HepG2 (cell line): ENCODE data around the gene SDK1. TPM values are rescaled to one million over a fixed set of nuclear protein-coding genes. Genes with fewer than 3 reads are reported as not detected.

Experiments used
- ATAC-seq: fragments of 200-7000 bp; cut with Tn5 transposase; 3 replicates; pipeline ENCODE4 v1.9.1; 2020; ENCODE audit warnings: mild to moderate bottlenecking, moderate library complexity
- BruUV-seq: library from RNA; stranded (reverse); fragments of 400-500 nt; replicated peaks from 2 replicates; lab custom pipeline; 2021; lab: Mats Ljungman, UMichigan
- CTCF ChIA-PET: fragments of 300-600 bp; formaldehyde crosslinking; extraction: SDS; loops from one replicate; lab custom pipeline; 2021; ENCODE audit warnings: low total read pairs, inconsistent platforms, low intra/inter-chr PET ratio; lab: Yijun Ruan, JAX
- POLR2A ChIA-PET: fragments of 350-600 bp; sonication (Branson Sonifier 250); formaldehyde crosslinking; loops from one replicate; lab custom pipeline; 2020; ENCODE audit warnings: antibody characterized with exemption, inconsistent platforms; lab: Yijun Ruan, JAX
- DNase-seq: peaks from one replicate; pipeline ENCODE4 v3.0.0-alpha.2; 2015; ENCODE audit warnings: low spot score
- FAIRE-seq: peaks from 3 replicates; lab custom pipeline; 2011; peaks lifted over from hg19 to GRCh38; lab: Jason Lieb, UNC
- H2AFZ ChIP-seq: one replicate; pipeline ENCODE4 v1.6.1; 2011; ENCODE audit warnings: low read length, inconsistent platforms
- H3K27ac ChIP-seq: fragments of 300-600 bp; 3 replicates; pipeline ENCODE4 v1.8.0; 2011; ENCODE audit warnings: mixed run types, mild to moderate bottlenecking, mixed read lengths, low read length, inconsistent platforms; ENCODE audit not compliant: insufficient read depth; ENCODE audit errors: extremely low read length
- H3K27me3 ChIP-seq, 2 experiments: fragments of 200-600 bp in 1 of 2; 2 replicates in 1 of 2; 3 replicates in 1 of 2; pipeline versions ENCODE4 v1.6.0 to v1.8.0; 2011; ENCODE audit warnings: low read length in 2 of 2, mild to moderate bottlenecking in 2 of 2, moderate library complexity in 2 of 2, inconsistent platforms in 1 of 2; ENCODE audit not compliant: insufficient read depth in 2 of 2, control insufficient read depth in 1 of 2
- H3K36me3 ChIP-seq, 2 experiments: fragments of 200-600 bp in 1 of 2; replicated peaks in 1 of 2; 2 replicates in 1 of 2; 3 replicates in 1 of 2; pipeline versions ENCODE4 v1.5.1 to v1.8.0; 2011; ENCODE audit warnings: low read length in 2 of 2, inconsistent platforms in 1 of 2; ENCODE audit not compliant: insufficient read depth in 2 of 2, control insufficient read depth in 1 of 2
- H3K4me1 ChIP-seq: 2 replicates; pipeline ENCODE4 v1.5.1; 2012; ENCODE audit warnings: low read length, inconsistent platforms; ENCODE audit not compliant: insufficient read depth
- H3K4me2 ChIP-seq: 2 replicates; pipeline ENCODE4 v1.6.0; 2011; ENCODE audit warnings: low read depth, low read length, inconsistent platforms
- H3K4me3 ChIP-seq, 3 experiments: fragments of 200-600 bp in 1 of 3; sonication (generic), shearing (Covaris generic) in 1 of 3; replicated peaks in 1 of 3; 2 replicates each; pipeline ENCODE4 v1.5.1; 2011 to 2016; ENCODE audit warnings: low read length in 3 of 3, inconsistent platforms in 2 of 3, low read depth in 2 of 3, mild to moderate bottlenecking in 2 of 3, control low read depth in 1 of 3, mixed read lengths in 1 of 3; ENCODE audit not compliant: insufficient read depth in 1 of 3
- H3K79me2 ChIP-seq: one replicate; pipeline ENCODE4 v1.6.1; 2011; ENCODE audit warnings: low read length, inconsistent platforms; ENCODE audit not compliant: insufficient read depth
- H3K9ac ChIP-seq: 2 replicates; pipeline ENCODE4 v1.6.0; 2011; ENCODE audit warnings: mild to moderate bottlenecking, low read depth, low read length, inconsistent platforms; ENCODE audit not compliant: insufficient read depth
- H3K9me3 ChIP-seq: 2 replicates; pipeline ENCODE4 v1.5.1; 2012; ENCODE audit warnings: mild to moderate bottlenecking, low read length
- H4K20me1 ChIP-seq: 2 replicates; pipeline ENCODE4 v1.6.0; 2011; ENCODE audit warnings: inconsistent platforms, mild to moderate bottlenecking, low read length, moderate library complexity; ENCODE audit not compliant: insufficient read depth
- E2F2 ChIP-seq: sonication (generic); formaldehyde crosslinking; IDR thresholded peaks from 2 replicates; pipeline ENCODE4 v1.4.0; 2020; ENCODE audit warnings: missing genetic modification reagents, borderline replicate concordance
- HDAC2 ChIP-seq: sonication (generic); formaldehyde crosslinking; IDR thresholded peaks from 2 replicates; pipeline ENCODE4 v1.4.0; 2020; ENCODE audit warnings: missing genetic modification reagents
- IKZF4 ChIP-seq: sonication (generic); formaldehyde crosslinking; IDR thresholded peaks from 2 replicates; pipeline ENCODE4 v1.5.1; 2020; ENCODE audit warnings: borderline replicate concordance, mild to moderate bottlenecking, low read depth, missing genetic modification reagents; ENCODE audit errors: not compliant biosample characterization
- NR2C2 ChIP-seq: sonication (generic); formaldehyde crosslinking; IDR thresholded peaks from 2 replicates; pipeline ENCODE4 v1.4.0; 2020; ENCODE audit warnings: missing genetic modification reagents, mild to moderate bottlenecking, moderate library complexity, borderline replicate concordance
- POLR2AphosphoS2 ChIP-seq: IDR thresholded peaks from 2 replicates; pipeline ENCODE4 v1.6.1; 2011; ENCODE audit warnings: low read depth, low read length, improper control_type of control experiment
- RFX3 ChIP-seq: IDR thresholded peaks from 2 replicates; pipeline ENCODE4 v1.6.1; 2016; ENCODE audit warnings: missing biosample characterization, missing genetic modification reagents
- SMAD1 ChIP-seq: sonication (generic); formaldehyde crosslinking; IDR thresholded peaks from 2 replicates; pipeline ENCODE4 v1.4.0; 2020; ENCODE audit warnings: missing genetic modification reagents, low read depth, mild to moderate bottlenecking, borderline replicate concordance
- SOX6 ChIP-seq, 2 experiments: fragments of 450-650 bp in 1 of 2; sonication (generic) in 1 of 2; formaldehyde crosslinking in 1 of 2; IDR thresholded peaks; 2 replicates each; pipeline versions ENCODE4 v1.4.0 to v1.6.1; 2017 to 2020; ENCODE audit warnings: antibody characterized with exemption in 1 of 2, mild to moderate bottlenecking in 1 of 2, missing genetic modification reagents in 1 of 2
- ZEB1 ChIP-seq: IDR thresholded peaks from 2 replicates; pipeline ENCODE4 v1.6.1; 2012; ENCODE audit warnings: mild to moderate bottlenecking, low read depth, inconsistent platforms; ENCODE audit not compliant: insufficient replicate concordance
- ZSCAN9 ChIP-seq: IDR thresholded peaks from 2 replicates; pipeline ENCODE4 v1.6.1; 2016; ENCODE audit warnings: borderline replicate concordance
- WGBS: methylation state at CpG from one replicate; pipeline ENCODE4 v1.1.6; 2017; ENCODE audit warnings: low lambda C conversion rate; 5-methylcytosine and 5-hydroxymethylcytosine counted together
- in situ Hi-C: cut with HindIII; loops from 2 replicates; pipeline ENCODE4 v1.10.0; 2017; ENCODE audit warnings: low pct_unique_long_range_greater_than_20kb; ENCODE audit not compliant: extremely low pct_ligation_motif_present
- intact Hi-C: fragments of 100-400 bp; cut with micrococcal nuclease; formaldehyde crosslinking; loops from one replicate; pipeline ENCODE4 v1.10.0; 2022; ENCODE audit not compliant: unreplicated experiment
- polyA plus RNA-seq, 8 experiments: library from polyadenylated mRNA; depleted of rRNA in 3 of 8; stranded (reverse) in 7 of 8; unstranded in 1 of 8; fragments of >200 nt; fragmentation: Illumina TruSeq in 4 of 8; extraction: Trizol in 4 of 8; gene quantifications; 2 replicates each; pipeline versions ENCODE4 v1.2.1 to v1.2.3, GENCODE V29; 2011 to 2016; ENCODE audit warnings: low read depth in 4 of 8, missing spikeins in 1 of 8, mixed read lengths in 1 of 8; ENCODE audit not compliant: insufficient read depth in 1 of 8
- total RNA-seq, 5 experiments: library from RNA; depleted of rRNA; stranded (reverse); fragments of >200 nt; fragmentation: Illumina TruSeq; extraction: Trizol; gene quantifications; 2 replicates each; pipeline ENCODE4 v1.2.3, GENCODE V29; 2016; ENCODE audit warnings: low read depth in 1 of 5

The SDK1 gene
- total and polyA plus RNA-seq, 2 of the 13 experiments (the other 11 are each of a cell fraction or from before 2014, with no cell fraction given), result 0.35 to 2.4 TPM

- no peaks in the 10 kb centered on the region for H4K20me1 ChIP-seq
- TF ChIP-seq HDAC2 (no peak), SOX6 (IDR thresholded peaks at IDR 0.05) (no peak), SOX6 (CRISPR knock-in tag; IDR thresholded peaks at IDR 0.05) (no peak), ZSCAN9 (no peak), POLR2AphosphoS2 (no peak), E2F2 (CRISPR knock-in tag) (no peak), NR2C2 (no peak), RFX3 (no peak), IKZF4 (no peak), ZEB1 (no peak), SMAD1 (CRISPR knock-in tag) (no peak)
- ATAC-seq (no peak), FAIRE-seq (no peak), DNase-seq (no peak)
- H3K4me3 ChIP-seq, result no peak overlapping the region
- H3K9ac ChIP-seq, result no peak overlapping the region
- no peaks in the 10 kb centered on the region for H3K4me1 ChIP-seq
- intact Hi-C loops (no loop called here), in situ Hi-C loops (no loop called here)
- no peaks in the 10 kb centered on the region for H3K27me3 ChIP-seq
- H3K27ac ChIP-seq, result no peak overlapping the region
- CTCF ChIA-PET, result no interaction called here
- no peaks in the 10 kb centered on the region for H3K79me2 ChIP-seq
- no peak overlapping the region for H2AFZ ChIP-seq
- H3K4me2 ChIP-seq, result no peak overlapping the region
- H3K36me3 ChIP-seq, result no peaks in the 10 kb centered on the region
- H3K9me3 ChIP-seq, result no peaks in the 10 kb centered on the region
- BruUV-seq, result no TSS peak
- 80% methylated on average over 1 of the region's 1 CpG for WGBS
- POLR2A ChIA-PET, result no interaction called here
Measured at GRCh38 chr7:4057289-4057616, 756.2 kb downstream of the SDK1 start.
